Prostate gland (tissue), 2 donors: ENCODE results near the gene C11orf21. TPM values are rescaled to one million over a fixed set of nuclear protein-coding genes. Genes with fewer than 3 reads are reported as not detected.
"Not testable (repeated sequence)": the region's sequence is repeated elsewhere in the genome, so short reads cannot be mapped to it uniquely, and the experiment has no call there.

Experiments
- DNase-seq: peaks from one replicate; pipeline ENCODE4 v3.0.0-alpha.2; 2019; ENCODE audit warnings: low spot score
- H3K27ac ChIP-seq, 2 donors: fragments of 200-600 bp; sonication (generic); 2 replicates each; pipeline ENCODE4 v1.5.1; 2017 to 2019
- H3K27me3 ChIP-seq: fragments of 200-600 bp; sonication (generic); replicated peaks from 2 replicates; pipeline ENCODE4 v1.5.1; 2019; ENCODE audit not compliant: insufficient read depth
- H3K36me3 ChIP-seq, 2 donors: fragments of 200-600 bp; sonication (generic); 1 replicate in 1 of 2; 2 replicates in 1 of 2; pipeline versions ENCODE4 v1.5.1 to v1.8.1; 2017 to 2019
- H3K4me1 ChIP-seq: fragments of 200-600 bp; sonication (generic); replicated peaks from 2 replicates; pipeline ENCODE4 v1.5.1; 2019
- H3K4me3 ChIP-seq, 2 donors: fragments of 200-600 bp; sonication (generic); 2 replicates each; pipeline ENCODE4 v1.5.1; 2017 to 2019
- H3K9me3 ChIP-seq: fragments of 200-600 bp; sonication (generic); 2 replicates; pipeline ENCODE4 v1.5.1; 2017
- POLR2A ChIP-seq: fragments of 450-650 bp; IDR thresholded peaks from one replicate; pipeline ENCODE4 v1.6.1; 2016; ENCODE audit warnings: antibody characterized with exemption, mild to moderate bottlenecking
- POLR2AphosphoS5 ChIP-seq: sonication (generic); formaldehyde crosslinking; IDR thresholded peaks from one replicate; pipeline ENCODE4 v1.6.1; 2017; ENCODE audit warnings: antibody characterized with exemption
- WGBS: methylation state at CpG from one replicate; pipeline ENCODE4 v1.1.5; 2018; 5-methylcytosine and 5-hydroxymethylcytosine counted together
- intact Hi-C: fragments of 100-400 bp; cut with DNase I; formaldehyde crosslinking; loops from one replicate; pipeline ENCODE4 v1.14.2; 2022
- total RNA-seq, 2 donors: library from RNA; depleted of rRNA; stranded (reverse); fragments of >200 nt; gene quantifications; one replicate each; pipeline ENCODE4 v1.1.0, GENCODE V29; 2016
- TF ChIP-seq, protein P1 (sequence below), 4 experiments: fragments of 200-600 bp in 2 of 4; fragments of 450-650 bp in 2 of 4; sonication (generic) in 2 of 4; IDR thresholded peaks; 1 replicate in 3 of 4; 2 replicates in 1 of 4; pipeline ENCODE4 v1.5.1; 2016 to 2019; ENCODE audit warnings: antibody characterized with exemption in 4 of 4, mild to moderate bottlenecking in 2 of 4, moderate library complexity in 2 of 4

Gene C11orf21
- total RNA-seq, 2 donors from 2014 or later = 0.85 TPM; not detected in 1

DNA sequence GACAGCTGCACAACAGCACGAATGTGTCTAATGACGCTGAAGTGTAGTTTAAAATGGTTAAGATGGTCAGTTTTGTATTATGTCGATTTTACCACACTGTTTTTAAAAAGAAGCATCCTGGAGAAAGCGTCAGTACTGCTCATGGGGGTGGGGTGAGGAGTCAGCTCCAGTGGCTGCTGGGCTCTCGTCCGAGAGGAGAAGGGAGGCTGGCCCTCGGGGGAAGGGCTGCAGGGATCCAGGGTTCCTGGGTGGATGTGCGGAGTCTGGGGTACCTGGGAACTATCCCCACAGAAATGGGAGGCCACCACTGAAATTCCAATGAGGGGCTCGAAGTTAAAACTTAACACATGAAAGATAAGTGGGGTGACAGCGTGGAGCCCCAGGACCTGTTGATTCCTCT lies 11.9 kb downstream of the C11orf21 start:
- Histone ChIP-seq H3K4me3 (no peak overlapping the region), H3K27me3 (no peaks in the 10 kb centered on the region), H3K4me1 (no peaks in the 10 kb centered on the region), H3K9me3 (no peaks in the 10 kb centered on the region), H3K27ac (no peak overlapping the region), H3K36me3 (no peaks in the 10 kb centered on the region)
- intact Hi-C loops = no loop called here
- TF ChIP-seq, protein P1, sequence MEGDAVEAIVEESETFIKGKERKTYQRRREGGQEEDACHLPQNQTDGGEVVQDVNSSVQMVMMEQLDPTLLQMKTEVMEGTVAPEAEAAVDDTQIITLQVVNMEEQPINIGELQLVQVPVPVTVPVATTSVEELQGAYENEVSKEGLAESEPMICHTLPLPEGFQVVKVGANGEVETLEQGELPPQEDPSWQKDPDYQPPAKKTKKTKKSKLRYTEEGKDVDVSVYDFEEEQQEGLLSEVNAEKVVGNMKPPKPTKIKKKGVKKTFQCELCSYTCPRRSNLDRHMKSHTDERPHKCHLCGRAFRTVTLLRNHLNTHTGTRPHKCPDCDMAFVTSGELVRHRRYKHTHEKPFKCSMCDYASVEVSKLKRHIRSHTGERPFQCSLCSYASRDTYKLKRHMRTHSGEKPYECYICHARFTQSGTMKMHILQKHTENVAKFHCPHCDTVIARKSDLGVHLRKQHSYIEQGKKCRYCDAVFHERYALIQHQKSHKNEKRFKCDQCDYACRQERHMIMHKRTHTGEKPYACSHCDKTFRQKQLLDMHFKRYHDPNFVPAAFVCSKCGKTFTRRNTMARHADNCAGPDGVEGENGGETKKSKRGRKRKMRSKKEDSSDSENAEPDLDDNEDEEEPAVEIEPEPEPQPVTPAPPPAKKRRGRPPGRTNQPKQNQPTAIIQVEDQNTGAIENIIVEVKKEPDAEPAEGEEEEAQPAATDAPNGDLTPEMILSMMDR (IDR thresholded peaks at IDR 0.05) = no peak
- no peak for TF ChIP-seq POLR2A
- TF ChIP-seq POLR2AphosphoS5 = no peak
- 83% methylated on average over 10 of the region's 10 CpGs for WGBS
- DNase-seq = no peak

DNA sequence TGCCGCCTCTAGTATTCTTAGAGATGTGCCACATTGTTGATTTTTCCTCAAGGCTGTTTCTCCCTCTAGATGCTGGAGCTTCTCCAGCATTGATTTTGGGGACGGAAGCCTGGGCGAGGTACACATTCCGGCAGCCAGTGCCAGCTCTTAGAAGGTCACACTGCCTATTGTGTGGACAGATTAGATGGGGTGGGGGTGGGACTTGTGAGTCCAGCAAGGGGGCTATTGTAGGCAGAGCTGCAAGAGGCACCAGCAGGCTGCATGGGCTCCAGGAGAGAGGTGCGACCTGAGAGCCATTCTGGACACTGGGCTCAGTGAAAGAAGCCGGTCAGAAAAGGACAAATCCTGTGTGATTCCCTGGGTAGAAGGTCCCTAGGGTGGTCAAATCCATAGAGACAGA lies 12.4 kb downstream of the C11orf21 start:
- no peak for DNase-seq
- TF ChIP-seq, protein P1 (IDR thresholded peaks at IDR 0.05) = no peak
- no peak for TF ChIP-seq POLR2A
- no peak for TF ChIP-seq POLR2AphosphoS5
- H3K27me3 ChIP-seq = no peaks in the 10 kb centered on the region

DNA sequence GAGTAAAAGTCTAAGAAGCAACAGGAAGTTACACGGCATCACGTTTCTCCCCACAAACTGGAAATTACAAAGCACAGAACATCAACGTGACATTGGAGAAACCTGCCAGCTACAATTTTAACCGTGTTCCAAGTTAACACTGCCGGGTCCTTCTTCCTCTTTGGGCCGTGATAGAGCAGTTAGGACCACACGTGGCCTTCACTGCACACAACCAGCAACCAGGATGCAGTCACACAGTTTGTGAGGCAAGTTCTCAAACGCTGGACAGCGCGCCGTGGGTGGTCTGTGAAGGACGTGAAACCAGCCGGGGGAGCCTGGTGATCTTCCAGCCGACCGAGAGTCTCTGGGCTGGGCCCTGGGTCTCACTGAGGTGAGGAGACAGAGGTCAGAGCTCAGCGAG lies 14.6 kb downstream of the C11orf21 start:
- H3K27me3 ChIP-seq = no peaks in the 10 kb centered on the region
- no peak for DNase-seq
- H3K4me3 ChIP-seq = no peak overlapping the region
- intact Hi-C loops = no loop called here
- TF ChIP-seq POLR2A = no peak
- no peak for TF ChIP-seq POLR2AphosphoS5
- TF ChIP-seq, protein P1 (IDR thresholded peaks at IDR 0.05) = no peak
- 36% methylated on average over 16 of the region's 16 CpGs for WGBS
- H3K36me3 ChIP-seq = no peaks in the 10 kb centered on the region
- H3K9me3 ChIP-seq = no peaks in the 10 kb centered on the region
- no peak overlapping the region for H3K27ac ChIP-seq
- no peaks in the 10 kb centered on the region for H3K4me1 ChIP-seq

More for the DNA sequence above, 12.4 kb downstream of the C11orf21 start:
- Histone ChIP-seq H3K9me3 (no peaks in the 10 kb centered on the region), H3K36me3 (no peaks in the 10 kb centered on the region), H3K27ac (no peak overlapping the region), H3K4me1 (no peaks in the 10 kb centered on the region), H3K4me3 (no peak overlapping the region)
- WGBS = 70% methylated on average over 6 of the region's 6 CpGs
- intact Hi-C loops = no loop called here

DNA sequence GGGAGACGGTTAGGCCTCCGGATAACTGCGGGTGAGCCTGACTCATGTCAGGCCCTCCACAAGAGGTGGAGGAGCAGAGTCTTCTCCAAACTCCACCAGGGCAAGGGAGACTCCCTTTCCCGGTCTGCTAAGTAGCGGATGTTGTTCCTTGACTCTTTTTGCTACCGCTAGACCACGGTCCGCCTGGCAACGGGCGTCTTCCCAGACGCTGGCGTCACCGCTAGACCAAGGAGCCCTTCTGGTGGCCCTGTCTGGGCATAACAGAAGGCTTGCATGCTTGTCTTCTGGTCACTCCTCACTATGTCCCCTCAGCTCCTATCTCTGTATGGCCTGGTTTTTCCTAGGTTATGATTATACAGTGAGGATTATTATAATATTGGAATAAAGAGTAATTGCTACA lies 15.4 kb downstream of the C11orf21 start:
- H3K4me3 ChIP-seq, H3K4me1 ChIP-seq, H3K36me3 ChIP-seq, DNase-seq, intact Hi-C loops, H3K27ac ChIP-seq, H3K27me3 ChIP-seq, H3K9me3 ChIP-seq: not testable (repeated sequence)
- 94% methylated on average over 13 of the region's 13 CpGs for WGBS

DNA sequence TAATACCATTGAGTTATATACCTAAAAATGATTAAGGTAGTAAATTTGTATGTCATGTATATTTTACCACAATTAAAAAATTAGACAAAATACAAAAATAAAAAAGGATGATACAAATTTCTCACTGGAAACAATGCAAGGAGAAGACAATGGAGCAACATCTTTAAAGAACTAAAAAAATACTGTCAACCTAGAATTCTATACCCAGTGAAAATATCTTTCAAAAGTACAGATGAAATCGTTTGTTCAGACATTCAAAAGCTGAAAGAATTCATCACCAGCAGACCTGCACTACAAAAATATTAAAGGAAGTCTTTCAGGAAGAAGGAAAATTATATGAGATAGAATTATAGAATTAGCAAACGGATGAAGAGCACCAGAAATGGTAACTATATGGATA lies 21.5 kb downstream of the C11orf21 start:
- intact Hi-C loops = no loop called here
- Histone ChIP-seq H3K36me3 (no peaks in the 10 kb centered on the region), H3K27ac (no peak overlapping the region), H3K27me3 (no peaks in the 10 kb centered on the region), H3K4me1 (no peaks in the 10 kb centered on the region), H3K9me3 (no peaks in the 10 kb centered on the region), H3K4me3 (no peak overlapping the region)
- TF ChIP-seq POLR2A = no peak
- TF ChIP-seq, protein P1 (IDR thresholded peaks at IDR 0.05) = no peak
- TF ChIP-seq POLR2AphosphoS5 = no peak
- WGBS = 85% methylated on average over 2 of the region's 2 CpGs
- no peak for DNase-seq
